Activated CD8-positive, alpha-beta memory T cell treated with anti-CD3 and anti-CD28 coated beads, Interleukin-2, amount 50 U/mL, for 24 hours (primary cell): ENCODE results near the gene EOGT.

Experiments used
- DNase-seq: peaks from one replicate; pipeline ENCODE4 v3.0.0-alpha.2; 2020; ENCODE audit errors: extremely low read depth

Gene EOGT

GRCh38 chr3:69009559-69010410, 3.7 kb downstream of the EOGT start:
- no peak for DNase-seq

GRCh38 chr3:69008980-69009379, 4.5 kb downstream of the EOGT start:
- no peak for DNase-seq

- DNase-seq = no peak
Observed at GRCh38 chr3:69005791-69006482, 7.5 kb downstream of the EOGT start.

GRCh38 chr3:69005071-69005790, 8.3 kb downstream of the EOGT start:
- DNase-seq = no peak

GRCh38 chr3:69004138-69004537, 9.3 kb downstream of the EOGT start:
- DNase-seq = no peak

GRCh38 chr3:68999605-69000004, 13.9 kb downstream of the EOGT start:
- DNase-seq = no peak

- no peak for DNase-seq
Observed at GRCh38 chr3:68999158-68999557, 14.3 kb downstream of the EOGT start.

- DNase-seq = no peak
Observed at GRCh38 chr3:68997887-68998286, 15.6 kb downstream of the EOGT start.

GRCh38 chr3:68996356-68996995, 17.0 kb downstream of the EOGT start:
- DNase-seq = no peak

GRCh38 chr3:68988740-68989139, 24.7 kb downstream of the EOGT start:
- no peak for DNase-seq

GRCh38 chr3:68987322-68987721, 26.2 kb downstream of the EOGT start:
- DNase-seq = no peak

- no peak for DNase-seq
Observed at GRCh38 chr3:68986496-68987208, 26.8 kb downstream of the EOGT start.

GRCh38 chr3:68985146-68985790, 28.2 kb downstream of the EOGT start:
- DNase-seq = no peak

GRCh38 chr3:68984011-68984530, 29.4 kb downstream of the EOGT start:
- DNase-seq = no peak

- no peak for DNase-seq
Observed at GRCh38 chr3:68977486-68978167, 35.9 kb downstream of the EOGT start.

GRCh38 chr3:68974711-68975110, 38.8 kb downstream of the EOGT start:
- no peak for DNase-seq

- no peak for DNase-seq
Observed at GRCh38 chr3:68973639-68974038, 39.8 kb downstream of the EOGT start.

GRCh38 chr3:68972358-68972979, 41.0 kb downstream of the EOGT start:
- DNase-seq = no peak

GRCh38 chr3:68964694-68965093, 48.8 kb downstream of the EOGT start:
- no peak for DNase-seq

GRCh38 chr3:68963891-68964290, 49.6 kb downstream of the EOGT start:
- DNase-seq = no peak
